SK-N-DZ (cell line): ENCODE measurements around the gene ABCB6.

ENCODE experiments used
- DNase-seq: peaks from one replicate; pipeline ENCODE4 v3.0.0-alpha.2; 2015; ENCODE audit warnings: low spot score

The ABCB6 gene

GRCh38 chr2:219186754-219187456, 31.9 kb downstream of the ABCB6 start:
- DNase-seq = no peak

GRCh38 chr2:219184121-219184520, 34.6 kb downstream of the ABCB6 start:
- no peak for DNase-seq

- no peak for DNase-seq
Measured at GRCh38 chr2:219183151-219183772, 35.5 kb downstream of the ABCB6 start.

- no peak for DNase-seq
Measured at GRCh38 chr2:219182331-219183150, 36.2 kb downstream of the ABCB6 start.

- DNase-seq = no peak
Measured at GRCh38 chr2:219181531-219181930, 37.2 kb downstream of the ABCB6 start.

GRCh38 chr2:219180961-219181360, 37.8 kb downstream of the ABCB6 start:
- no peak for DNase-seq

GRCh38 chr2:219179601-219180465, 38.9 kb downstream of the ABCB6 start:
- no peak for DNase-seq

GRCh38 chr2:219178377-219179175, 40.2 kb downstream of the ABCB6 start:
- peak; percentile 42 for DNase-seq

GRCh38 chr2:219177552-219178376, 41.0 kb downstream of the ABCB6 start, which contains the start of gene RETREG2:
Gene RETREG2 (plus strand): TSS chr2:219178275. CDS start chr2:219178353, 78 bp downstream.
- peak; percentile 87 for DNase-seq

- DNase-seq = peak; percentile 83
Measured at GRCh38 chr2:219176818-219177551, 41.8 kb downstream of the ABCB6 start, which contains the start of gene CNPPD1. Gene CNPPD1 (minus strand): TSS chr2:219176925. CDS start chr2:219176828, 97 bp downstream.

GRCh38 chr2:219175928-219176817, 42.6 kb downstream of the ABCB6 start:
- peak; percentile 61 for DNase-seq

- DNase-seq = no peak
Measured at GRCh38 chr2:219175486-219175885, 43.3 kb downstream of the ABCB6 start.

- DNase-seq = no peak
Measured at GRCh38 chr2:219174801-219175200, 44.0 kb downstream of the ABCB6 start.

GRCh38 chr2:219174146-219174545, 44.6 kb downstream of the ABCB6 start:
- no peak for DNase-seq

- DNase-seq = no peak
Measured at GRCh38 chr2:219173176-219173575, 45.6 kb downstream of the ABCB6 start.

- DNase-seq = no peak
Measured at GRCh38 chr2:219172231-219173154, 46.3 kb downstream of the ABCB6 start.

- peak; percentile 55 for DNase-seq
Measured at GRCh38 chr2:219171231-219171651, 47.5 kb downstream of the ABCB6 start.
